Adrenal gland (tissue), 12 donors: ENCODE measurements around the gene TBCC. TPM values are rescaled to one million over a fixed set of nuclear protein-coding genes. Genes with fewer than 3 reads are reported as not detected.
A peak's percentile ranks its signal among the peaks of the same experiment; 100 is the strongest.
"Not testable (repeated sequence)": the region's sequence is repeated elsewhere in the genome, so short reads cannot be mapped to it uniquely, and the experiment has no call there.

Experiments used
- DNase-seq, 7 donors: peaks; one replicate each; pipeline ENCODE4 v3.0.0-alpha.2; 2019 to 2020
- H3K27ac ChIP-seq, 5 donors: fragments of 200-600 bp; sonication (generic) in 4 of 5; 1 replicate in 3 of 5; 2 replicates in 2 of 5; pipeline versions ENCODE4 v1.5.1 to v1.8.0; 2016 to 2020; ENCODE audit warnings: mild to moderate bottlenecking in 1 of 5
- H3K27me3 ChIP-seq: fragments of 200-600 bp; 2 replicates; pipeline ENCODE4 v1.8.0; 2021
- H3K36me3 ChIP-seq, 2 donors: fragments of 200-600 bp; replicated peaks in 1 of 2; 1 replicate in 1 of 2; 2 replicates in 1 of 2; pipeline versions ENCODE4 v1.5.1 to v1.8.0; 2018 to 2022
- H3K4me1 ChIP-seq, 2 donors: fragments of 200-600 bp; replicated peaks in 1 of 2; 1 replicate in 1 of 2; 2 replicates in 1 of 2; pipeline versions ENCODE4 v1.5.1 to v1.8.0; 2018 to 2021
- H3K4me3 ChIP-seq, 4 donors: fragments of 200-600 bp; sonication (generic) in 3 of 4; one replicate each; pipeline ENCODE4 v1.5.1; 2016 to 2018
- H3K9me3 ChIP-seq, 3 donors: fragments of 200-600 bp; sonication (generic) in 1 of 3; replicated peaks in 1 of 3; 1 replicate in 2 of 3; 2 replicates in 1 of 3; pipeline versions ENCODE4 v1.5.1 to v1.8.0; 2016 to 2021
- POLR2A ChIP-seq, 2 donors: fragments of 450-650 bp; IDR thresholded peaks; one replicate each; pipeline ENCODE4 v1.6.1; 2017; ENCODE audit warnings: antibody characterized with exemption in 2 of 2, mild to moderate bottlenecking in 2 of 2, moderate library complexity in 1 of 2
- WGBS, 4 donors: extraction: QIAGEN DNeasy Blood & Tissue Kit in 2 of 4; methylation state at CpG; one replicate each; pipeline versions ENCODE4 v1.1.5 to v1.1.7; 2013 to 2017; 5-methylcytosine and 5-hydroxymethylcytosine counted together
- intact Hi-C, 2 donors: fragments of 100-400 bp; cut with DNase I; formaldehyde crosslinking; loops; one replicate each; pipeline versions ENCODE4 v1.14.1 to v1.15.0; 2022 to 2023
- polyA plus RNA-seq, 3 donors: library from polyadenylated mRNA; stranded (reverse); fragments of 200-250 nt in 2 of 3; fragments of 350-450 nt in 1 of 3; fragmentation: Illumina TruSeq in 1 of 3; extraction: RNeasy Lipid Tissue Mini Kit (QIAGEN cat#74804) in 1 of 3; gene quantifications; one replicate each; pipeline ENCODE4 v1.2.3, GENCODE V29; 2013 to 2014
- total RNA-seq, 9 donors: library from RNA; depleted of rRNA in 4 of 9; stranded (reverse); fragments of >200 nt in 4 of 9; fragments of 120-200 nt in 1 of 9; fragmentation: NEBNext Ultra II Directional in 1 of 9; extraction: Animal tissue kit (Norgen Biotek cat#: 25700) in 1 of 9; gene quantifications; one replicate each; pipeline versions ENCODE4 v1.1.0 to v1.2.4, GENCODE V29; 2013 to 2023
- TF ChIP-seq, protein P1 (sequence below), 6 experiments: fragments of 450-650 bp in 4 of 6; fragments of 200-600 bp in 2 of 6; sonication (generic) in 1 of 6; IDR thresholded peaks; 1 replicate in 5 of 6; 2 replicates in 1 of 6; pipeline versions ENCODE4 v1.5.1 to v1.8.0; 2016 to 2021; ENCODE audit warnings: antibody characterized with exemption in 6 of 6, mild to moderate bottlenecking in 2 of 6, moderate library complexity in 1 of 6
- donor health status: healthy with polysubstance abuse.
- donor health status: Bipolar disorder and iron deficiency.
- donor health status: DM: yes; HTN: yes; CAD: no.
- donor health status: DM: no; HTN: no; CAD: no.
- donor health status: DM: no; HTN: no; CAD: no.
- donor health status: DM: yes; HTN: yes; CAD: no.

TBCC gene
- total and polyA plus RNA-seq, 12 donors, result 15.7 to 44.8 (median 30.5) TPM

DNA sequence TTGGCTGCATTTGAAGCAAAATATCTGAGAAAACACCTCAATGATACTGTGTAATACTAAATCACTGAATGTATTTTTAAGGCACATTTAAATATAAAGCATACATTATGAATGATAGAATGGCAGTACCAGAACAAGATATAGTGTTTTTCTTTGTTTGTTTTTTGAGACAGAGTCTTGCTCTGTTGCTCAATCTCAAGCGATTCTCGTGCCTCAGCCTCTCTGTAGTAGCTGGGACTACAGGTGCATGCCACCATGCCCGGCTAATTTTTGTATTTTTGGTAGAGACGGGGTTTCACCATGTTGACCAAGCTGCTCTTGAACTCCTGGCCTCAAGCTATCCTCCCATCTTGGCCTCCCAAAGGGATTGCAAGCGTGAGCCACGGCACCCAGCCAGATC, 33.6 kb upstream of the TBCC start:
- TF ChIP-seq POLR2A (IDR thresholded peaks at IDR 0.05), result no peak
- TF ChIP-seq, protein P1, sequence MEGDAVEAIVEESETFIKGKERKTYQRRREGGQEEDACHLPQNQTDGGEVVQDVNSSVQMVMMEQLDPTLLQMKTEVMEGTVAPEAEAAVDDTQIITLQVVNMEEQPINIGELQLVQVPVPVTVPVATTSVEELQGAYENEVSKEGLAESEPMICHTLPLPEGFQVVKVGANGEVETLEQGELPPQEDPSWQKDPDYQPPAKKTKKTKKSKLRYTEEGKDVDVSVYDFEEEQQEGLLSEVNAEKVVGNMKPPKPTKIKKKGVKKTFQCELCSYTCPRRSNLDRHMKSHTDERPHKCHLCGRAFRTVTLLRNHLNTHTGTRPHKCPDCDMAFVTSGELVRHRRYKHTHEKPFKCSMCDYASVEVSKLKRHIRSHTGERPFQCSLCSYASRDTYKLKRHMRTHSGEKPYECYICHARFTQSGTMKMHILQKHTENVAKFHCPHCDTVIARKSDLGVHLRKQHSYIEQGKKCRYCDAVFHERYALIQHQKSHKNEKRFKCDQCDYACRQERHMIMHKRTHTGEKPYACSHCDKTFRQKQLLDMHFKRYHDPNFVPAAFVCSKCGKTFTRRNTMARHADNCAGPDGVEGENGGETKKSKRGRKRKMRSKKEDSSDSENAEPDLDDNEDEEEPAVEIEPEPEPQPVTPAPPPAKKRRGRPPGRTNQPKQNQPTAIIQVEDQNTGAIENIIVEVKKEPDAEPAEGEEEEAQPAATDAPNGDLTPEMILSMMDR (IDR thresholded peaks at IDR 0.05), result no peak
- no peaks in the 10 kb centered on the region for H3K9me3 ChIP-seq
- no peak for DNase-seq
- no peak overlapping the region for H3K27ac ChIP-seq
- H3K36me3 ChIP-seq, result no peaks in the 10 kb centered on the region
- intact Hi-C loops, result no loop called here
- no peak overlapping the region for H3K4me3 ChIP-seq
- 94 to 99% (median 96%) methylated on average over 6 of the region's 6 CpGs for WGBS, 4 donors
- peaks cover 0 to 5% of the 10 kb centered on the region in 2 donors for H3K4me1 ChIP-seq
- no peaks in the 10 kb centered on the region for H3K27me3 ChIP-seq

DNA sequence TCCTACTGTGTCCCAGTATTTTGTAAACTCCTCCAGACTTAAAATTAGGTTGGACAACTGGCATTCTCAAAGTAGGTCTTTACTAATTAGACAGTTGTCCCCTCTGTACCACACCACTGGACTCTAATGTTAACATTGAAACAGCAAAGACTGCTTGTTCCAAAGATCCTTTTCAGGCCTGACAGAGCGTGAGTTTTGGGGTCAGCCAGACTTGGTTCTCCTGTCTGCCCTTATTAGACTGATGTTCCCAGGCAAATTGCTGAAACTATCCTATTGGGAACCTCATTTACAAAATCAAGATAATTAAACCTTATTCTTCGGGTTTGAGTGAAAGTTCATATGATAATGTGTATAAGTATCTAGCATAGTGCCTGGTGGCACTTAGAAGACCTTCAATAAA, 32.2 kb upstream of the TBCC start:
- WGBS, 4 donors, result 81 to 94% (median 87%) methylated on average over 2 of the region's 2 CpGs
- no peak overlapping the region for H3K27ac ChIP-seq

DNA sequence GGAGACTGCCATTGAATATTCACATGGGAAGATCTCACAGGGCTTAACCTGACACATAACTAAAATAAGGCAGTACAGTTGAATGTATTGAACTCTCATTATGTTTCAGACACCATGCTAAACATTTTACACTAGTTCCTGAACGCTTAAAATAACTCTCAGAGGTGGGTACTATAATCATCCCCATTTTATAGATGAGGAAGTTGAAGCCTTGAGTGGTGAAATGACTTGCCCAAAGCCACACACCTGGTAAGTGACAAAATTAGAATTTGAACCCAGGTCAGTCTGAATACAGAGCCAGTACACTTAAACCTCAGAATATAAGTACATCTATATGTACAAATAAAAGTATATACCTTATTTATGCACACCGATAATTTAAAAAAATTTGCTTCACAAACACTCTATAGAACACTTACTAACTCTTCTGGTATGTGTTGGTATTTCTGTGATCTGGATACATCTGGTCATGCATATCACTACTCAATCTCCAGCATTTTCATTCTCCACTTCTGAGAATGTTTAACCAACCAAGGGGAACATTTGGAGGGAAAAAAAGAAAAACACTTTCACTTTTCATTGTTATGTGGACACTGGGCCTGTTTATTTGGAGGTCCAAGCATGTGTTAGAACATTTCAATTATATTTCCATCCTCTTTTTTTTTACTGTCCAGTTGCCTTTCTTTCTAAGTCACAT, 31.4 kb upstream of the TBCC start:
- 88 to 95% (median 94%) methylated on average over 2 of the region's 2 CpGs for WGBS, 4 donors
- Histone ChIP-seq H3K36me3 (no peaks in the 10 kb centered on the region), H3K4me1 (peaks cover 0 to 5% of the 10 kb centered on the region in 2 donors), H3K9me3 (no peaks in the 10 kb centered on the region), H3K27me3 (no peaks in the 10 kb centered on the region), H3K27ac (no peak overlapping the region), H3K4me3 (no peak overlapping the region)
- no peak for DNase-seq
- TF ChIP-seq, protein P1 (IDR thresholded peaks at IDR 0.05), result no peak
- no peak for TF ChIP-seq POLR2A (IDR thresholded peaks at IDR 0.05)
- intact Hi-C loops, result no loop called here

More for the DNA sequence above, 32.2 kb upstream of the TBCC start:
- no peak for TF ChIP-seq POLR2A (IDR thresholded peaks at IDR 0.05)
- TF ChIP-seq, protein P1 (IDR thresholded peaks at IDR 0.05), result no peak
- intact Hi-C loops, result no loop called here
- peaks cover 0 to 5% of the 10 kb centered on the region in 2 donors for H3K4me1 ChIP-seq
- H3K4me3 ChIP-seq, result no peak overlapping the region
- no peaks in the 10 kb centered on the region for H3K36me3 ChIP-seq
- no peak for DNase-seq
- no peaks in the 10 kb centered on the region for H3K27me3 ChIP-seq
- H3K9me3 ChIP-seq, result no peaks in the 10 kb centered on the region

DNA sequence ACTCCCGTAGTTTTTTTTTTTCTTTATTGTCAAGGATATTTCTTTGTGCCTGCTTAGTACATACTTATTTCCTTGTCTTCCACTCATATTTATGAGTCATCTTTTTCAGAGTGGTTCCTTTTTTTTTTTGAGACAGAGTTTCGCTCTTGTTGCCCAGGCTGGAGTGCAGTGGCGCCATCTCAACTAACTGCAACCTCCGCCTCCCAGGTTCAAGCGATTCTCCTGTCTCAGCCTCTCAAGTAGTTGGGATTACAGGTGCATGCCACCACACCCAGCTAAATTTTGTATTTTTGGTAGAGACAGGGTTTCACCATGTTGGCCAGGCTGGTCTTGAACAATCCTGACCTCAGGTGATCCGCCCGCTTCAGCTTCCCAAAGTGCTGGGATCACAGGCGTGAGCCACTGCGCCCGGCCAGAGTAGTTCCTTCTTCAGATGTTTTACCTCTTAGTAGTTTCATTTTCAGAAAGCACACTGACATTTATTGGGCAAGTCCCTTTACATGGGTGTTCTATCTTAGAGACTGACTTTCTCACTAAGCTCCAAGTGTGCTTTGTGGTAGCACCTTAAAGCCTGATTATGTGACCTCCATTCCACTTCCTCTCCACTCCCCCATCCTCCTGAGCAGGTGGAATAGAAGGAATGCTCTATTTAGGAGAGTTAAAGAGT, 29.1 kb upstream of the TBCC start:
- not testable (repeated sequence) for H3K4me3 ChIP-seq, H3K4me1 ChIP-seq
- WGBS, 4 donors, result 67 to 79% (median 75%) methylated on average over 10 of the region's 10 CpGs

More for the DNA sequence above, 29.1 kb upstream of the TBCC start:
- H3K36me3 ChIP-seq, H3K9me3 ChIP-seq, intact Hi-C loops, H3K27me3 ChIP-seq: not testable (repeated sequence)
- DNase-seq, result peak in 2 of 7 donors; percentile 27 to 32
- H3K27ac ChIP-seq, result peak overlapping the region in 3 of 5 donors; percentile 35 to 71 (median 52)
